A549 treated with GW870086 at 1 μM for 4 hours (cell line): ENCODE data around the gene CEP95. TPM values are rescaled to one million over a fixed set of nuclear protein-coding genes. Genes with fewer than 3 reads are reported as not detected.

Source experiments
- total RNA-seq: library from RNA; stranded (reverse); fragments of 200-300 nt; extraction: Qiagen RNA extraction; gene quantifications from 5 replicates; pipeline ENCODE4 v1.2.3, GENCODE V29; 2022; ENCODE audit warnings: low read depth

The CEP95 gene, protein sequence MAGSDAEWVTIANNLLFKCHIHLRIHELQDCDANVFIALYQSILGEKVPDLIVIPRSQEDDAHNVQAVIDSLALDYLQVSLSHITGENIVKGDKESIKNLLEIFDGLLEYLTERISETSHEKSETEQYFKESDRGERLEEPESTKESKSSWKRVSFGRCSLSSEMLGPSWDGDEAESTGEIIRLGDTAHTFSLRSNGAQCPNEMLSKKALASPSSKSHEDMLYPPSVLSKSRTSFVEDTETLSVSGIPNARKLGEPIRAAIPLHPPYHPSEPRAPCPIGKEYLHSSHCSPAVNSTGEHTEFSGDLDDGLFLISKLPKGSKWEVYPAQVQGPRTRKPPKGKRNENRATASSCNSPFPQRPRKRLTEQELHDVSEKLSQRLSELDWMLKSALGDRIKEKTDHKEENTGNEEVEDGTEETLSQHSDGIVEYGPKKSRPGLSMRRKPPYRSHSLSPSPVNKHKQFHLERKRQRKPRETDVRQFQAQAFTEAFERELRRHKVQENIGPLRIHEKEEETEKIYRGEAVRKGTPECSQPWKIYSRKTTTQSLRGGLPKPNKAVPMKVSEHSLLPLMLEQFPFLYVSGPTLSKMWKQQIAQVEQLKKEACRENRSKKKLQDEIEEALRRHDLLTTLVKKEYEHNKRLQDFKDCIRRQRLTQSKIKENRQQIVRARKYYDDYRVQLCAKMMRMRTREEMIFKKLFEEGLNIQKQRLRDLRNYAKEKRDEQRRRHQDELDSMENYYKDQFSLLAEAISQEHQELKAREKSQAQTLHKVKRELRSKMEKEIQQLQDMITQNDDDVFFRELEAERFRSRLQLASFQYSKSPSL
- total RNA-seq = 30.2 to 32.7 TPM (median 32.1 TPM) in 5 replicates

GRCh38 chr17:64506576-64507412, at the start of gene CEP95:
Gene CEP95 (plus strand): TSS chr17:64506977. CDS start chr17:64507098, 121 bp downstream.

GRCh38 chr17:64496786-64497564, 9.8 kb upstream of the CEP95 start, which contains the start of gene POLG2:
Gene POLG2 (minus strand): TSS chr17:64497054. CDS start chr17:64496968, 86 bp downstream.

DNA sequence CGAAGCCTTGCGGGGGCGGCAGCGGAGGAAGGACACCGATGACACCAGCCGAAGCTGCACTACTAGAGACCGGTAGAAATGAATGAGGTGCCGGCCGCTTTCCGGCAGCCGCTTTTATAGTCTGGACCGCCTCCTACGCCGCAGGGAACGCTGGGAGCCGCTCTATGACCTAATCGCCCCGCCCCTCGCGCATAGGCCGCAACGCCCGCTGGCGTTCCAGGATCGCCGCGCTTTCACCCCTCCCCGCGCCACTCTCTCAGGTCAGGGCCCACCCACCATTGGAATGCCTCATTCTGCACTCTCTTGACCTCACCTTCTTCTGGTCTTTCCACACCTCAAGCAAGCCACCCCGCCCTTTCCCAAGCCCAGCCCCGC, 589 bp upstream of the CEP95 start, which contains the start of gene DDX5:
Gene DDX5, minus strand, starts transcription at position 89 of the 375 bp plus-strand sequence. CDS start 170 bp downstream, outside the sequence.

Other genes starting within 250 kb of the CEP95 start
- gene TEX2, start 243.7 kb upstream of the CEP95 start, total RNA-seq = 10.4 to 13.3 TPM (median 12.1 TPM) in 5 replicates
- 0.06 to 0.37 TPM (median 0.12 TPM) in 5 replicates for gene PECAM1, start 116.1 kb upstream of the CEP95 start, total RNA-seq
- gene MILR1, start 57.9 kb upstream of the CEP95 start, total RNA-seq = 0.87 to 1.9 TPM (median 1.6 TPM) in 5 replicates
- 15.9 to 19.6 TPM (median 18.5 TPM) in 5 replicates for gene POLG2, start 9.9 kb upstream of the CEP95 start, total RNA-seq
- 601 to 968 TPM (median 651 TPM) in 5 replicates for gene DDX5, start 688 bp upstream of the CEP95 start, total RNA-seq
- 21.8 to 32.4 TPM (median 30.1 TPM) in 5 replicates for gene SMURF2, start 155.3 kb downstream of the CEP95 start, total RNA-seq